Hindlimb muscle (tissue), 1 donor: ENCODE measurements around the gene CLMN. TPM values are rescaled to one million over a fixed set of nuclear protein-coding genes. Genes with fewer than 3 reads are reported as not detected.
"Not testable (repeated sequence)": the region's sequence is repeated elsewhere in the genome, so short reads cannot be mapped to it uniquely, and the experiment has no call there.

Experiments
- DNase-seq: peaks from one replicate; pipeline ENCODE4 v3.0.0-alpha.2; 2013
- polyA plus RNA-seq: library from polyadenylated mRNA; unstranded; fragments of 120-200 nt; gene quantifications from one replicate; pipeline ENCODE4 v1.2.1, GENCODE V29; 2013; ENCODE audit not compliant: insufficient read length

Gene CLMN
- polyA plus RNA-seq, 1 donor = 3.1 TPM

DNA sequence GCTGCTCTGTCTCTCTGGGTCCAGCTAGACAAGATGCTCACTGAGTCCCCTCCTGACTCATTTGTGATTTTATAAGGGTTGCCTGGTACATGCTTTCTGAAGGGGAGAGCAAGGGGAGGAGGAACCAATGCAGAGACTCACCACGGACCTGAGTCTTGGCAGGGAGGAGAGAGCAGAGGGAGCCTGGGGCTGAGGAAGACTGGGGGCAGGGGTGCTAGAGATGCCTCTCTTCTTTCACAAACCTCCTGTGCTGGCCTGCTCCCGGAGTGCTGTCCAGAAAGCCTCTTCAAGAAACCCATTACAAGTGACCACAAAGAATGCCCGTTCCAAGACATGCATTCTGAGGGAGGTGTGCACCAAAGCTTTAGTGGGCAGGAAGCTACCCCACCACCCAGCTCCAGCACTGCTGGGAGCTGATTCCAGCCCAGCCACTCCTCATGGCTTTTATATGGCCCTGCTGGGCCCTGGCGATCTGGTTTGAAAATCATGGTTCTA, 129.3 kb downstream of the CLMN start:
- no peak for DNase-seq

DNA sequence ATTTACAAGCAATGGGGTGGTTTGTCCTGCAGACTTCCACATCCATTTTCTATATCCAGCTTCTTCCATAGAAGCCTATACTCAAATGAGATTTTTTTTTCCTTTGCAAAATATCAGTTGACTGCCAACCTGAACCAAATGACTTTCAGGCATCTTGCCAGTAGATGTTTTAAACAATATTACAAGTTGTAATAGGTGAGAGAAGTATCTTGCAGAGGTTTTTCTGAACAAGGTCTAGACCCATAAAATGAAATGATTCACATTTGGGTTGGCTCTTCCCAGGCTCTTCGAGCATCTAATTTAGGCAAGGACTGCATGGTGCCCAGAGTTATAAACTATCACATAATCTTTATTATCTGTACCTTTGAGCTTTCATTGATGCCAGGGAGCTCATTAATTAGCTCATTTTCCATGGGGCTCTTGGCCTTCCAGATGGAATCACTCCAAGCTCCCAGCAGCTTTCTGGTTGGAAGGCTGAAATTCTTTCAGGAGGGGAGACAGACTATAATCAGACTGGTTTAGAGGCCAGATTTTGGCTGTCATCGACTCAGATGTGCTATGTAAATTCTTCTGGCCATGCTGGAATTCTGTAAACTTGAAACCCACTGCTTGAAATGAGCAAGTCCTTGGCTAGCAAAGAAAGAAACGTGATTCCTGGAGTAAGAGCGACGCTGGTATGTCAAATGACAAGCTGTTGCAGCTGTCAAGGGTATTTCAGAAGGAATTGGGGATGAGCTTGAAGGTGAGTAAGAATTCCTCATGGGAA, 130.2 kb downstream of the CLMN start:
- no peak for DNase-seq

DNA sequence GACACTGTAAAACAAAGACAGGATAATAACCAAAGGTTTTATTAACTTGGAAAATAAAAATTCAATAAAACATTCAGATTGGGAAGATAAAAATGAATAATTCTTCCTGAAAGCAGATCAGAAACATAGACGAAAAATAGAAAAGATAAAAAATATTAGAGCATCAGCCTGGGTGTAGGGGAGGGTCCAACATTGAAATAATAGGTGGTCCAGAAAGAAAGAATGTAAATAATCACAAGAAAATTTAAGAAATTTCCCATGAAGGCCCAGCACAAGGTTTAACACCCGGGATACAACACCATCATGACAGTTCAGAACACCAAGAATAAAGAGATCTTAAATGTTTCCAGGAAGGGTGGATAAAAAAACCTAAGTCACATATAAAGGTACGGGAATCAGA, 131.3 kb downstream of the CLMN start:
- no peak for DNase-seq

DNA sequence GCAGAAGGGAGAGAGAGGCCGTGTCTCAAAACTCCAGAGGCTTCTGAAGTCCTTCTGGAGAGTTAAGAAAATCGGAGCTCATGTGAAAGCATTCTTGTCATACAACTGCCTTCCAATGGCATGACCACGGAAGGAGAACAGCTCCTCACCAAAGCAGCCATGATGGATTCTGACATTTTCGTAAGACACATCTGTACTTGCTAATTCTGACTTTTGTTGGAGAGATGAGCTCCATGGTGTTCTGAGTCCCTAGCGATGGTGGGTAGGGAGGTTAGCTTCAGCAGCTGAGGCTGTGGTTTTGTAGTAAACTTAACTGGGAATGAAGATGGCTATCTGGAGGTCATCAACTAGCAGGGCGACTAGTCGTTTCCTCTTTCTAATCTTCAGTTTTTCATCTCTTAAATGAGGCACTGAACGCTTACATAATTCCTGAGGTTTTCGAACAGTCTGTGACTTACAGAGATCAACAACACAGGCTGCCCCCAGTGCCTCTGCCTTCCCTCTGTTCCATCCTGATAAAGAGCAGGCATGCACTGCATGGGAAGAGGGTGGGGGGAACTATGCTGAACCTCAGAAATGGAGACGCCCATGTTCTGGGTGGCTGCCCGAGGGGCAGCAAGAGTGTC, 133.8 kb downstream of the CLMN start:
- no peak for DNase-seq

DNA sequence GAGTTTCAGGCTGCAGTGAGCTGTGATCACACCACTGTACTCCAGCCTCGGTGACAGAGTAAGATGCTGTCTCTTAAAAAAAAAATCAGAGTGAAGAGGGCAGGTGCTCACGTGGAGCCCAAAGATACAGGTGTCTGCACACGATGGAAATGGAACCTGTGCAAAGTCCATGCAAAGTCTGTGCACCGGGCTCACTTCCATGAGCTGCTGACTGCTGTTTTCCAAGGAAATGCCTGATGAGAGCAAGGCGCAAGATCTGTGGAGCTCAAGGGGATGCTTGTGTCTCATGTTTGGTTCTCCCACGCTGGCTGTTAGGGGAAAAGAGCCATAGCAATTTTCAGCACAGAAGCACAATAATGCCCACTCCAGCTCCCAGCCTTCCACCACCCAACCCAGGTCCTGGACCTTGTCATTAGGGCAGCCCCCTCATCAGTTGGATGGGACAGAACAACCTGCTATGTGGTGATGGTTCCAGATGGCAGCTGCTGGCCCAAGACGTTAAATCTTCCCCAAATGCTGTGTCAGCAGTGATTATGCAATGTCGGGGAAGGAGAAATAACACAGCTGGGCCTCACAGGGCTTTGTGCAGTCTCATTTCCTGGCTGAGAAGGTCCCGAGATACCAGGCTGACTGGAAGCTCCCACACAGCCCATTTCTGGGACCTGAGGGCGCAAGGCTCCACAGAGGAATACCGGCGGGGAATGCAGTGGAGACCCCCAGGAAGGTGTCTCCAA, 134.5 kb downstream of the CLMN start:
- no peak for DNase-seq

DNA sequence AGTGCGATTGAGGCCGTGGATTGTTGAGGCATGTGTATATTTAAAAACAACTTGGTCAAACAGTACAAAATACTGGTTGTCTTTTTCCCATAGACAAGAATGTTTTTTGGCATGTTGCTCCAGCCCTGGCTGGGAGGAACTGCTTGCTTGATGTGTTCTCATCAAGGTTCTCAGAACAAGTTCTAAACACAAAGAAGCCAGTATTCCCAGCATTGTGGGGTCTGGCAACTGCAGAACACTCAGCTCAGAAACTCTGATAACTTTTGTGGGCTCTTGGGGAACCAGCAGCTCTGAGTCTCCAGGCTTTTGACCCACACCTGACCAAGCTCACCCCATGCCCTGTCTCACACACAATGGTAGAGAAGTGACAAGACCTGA, 135.3 kb downstream of the CLMN start:
- DNase-seq = no peak

DNA sequence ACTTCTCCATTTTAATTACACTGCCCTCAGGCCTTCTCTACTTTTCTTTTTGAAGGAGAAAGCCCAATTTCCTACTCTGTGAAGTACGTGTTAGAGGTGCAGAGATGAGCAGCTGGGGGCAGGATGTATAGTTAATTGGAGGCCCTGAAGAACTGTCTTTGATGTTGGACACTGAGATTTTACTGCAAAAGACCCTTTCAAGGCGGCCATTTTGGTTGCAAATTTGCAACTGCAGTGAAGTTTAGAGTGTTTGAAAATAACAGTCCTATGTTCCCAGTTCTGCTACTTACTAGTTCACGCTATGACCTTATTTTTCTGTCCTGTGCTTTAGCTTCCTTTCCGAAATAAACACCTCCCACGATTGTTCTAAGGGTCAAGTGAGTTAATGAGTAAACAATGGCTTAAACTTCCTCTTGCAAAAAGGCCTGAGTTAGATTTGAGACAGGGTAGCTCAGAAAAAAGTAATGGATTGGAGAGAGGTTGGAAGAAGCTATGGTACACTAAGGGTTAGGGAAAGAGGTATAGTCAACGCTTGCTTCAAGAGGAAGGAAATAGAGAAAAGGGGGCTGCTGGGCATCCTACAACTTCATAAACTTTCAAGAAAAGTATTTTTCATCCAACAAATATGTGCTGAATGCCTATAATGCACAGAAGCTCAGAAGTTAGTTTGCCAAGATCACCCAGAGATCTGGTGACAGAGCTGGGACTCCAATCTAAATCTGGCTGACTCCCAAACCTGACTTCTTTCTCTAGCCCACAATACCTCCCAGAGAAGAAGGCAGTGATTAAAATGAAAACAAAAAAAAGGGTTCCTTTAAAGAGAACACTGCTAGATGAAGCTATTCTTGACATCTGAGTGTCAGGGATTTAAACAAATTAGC, 135.9 kb downstream of the CLMN start:
- DNase-seq = no peak

DNA sequence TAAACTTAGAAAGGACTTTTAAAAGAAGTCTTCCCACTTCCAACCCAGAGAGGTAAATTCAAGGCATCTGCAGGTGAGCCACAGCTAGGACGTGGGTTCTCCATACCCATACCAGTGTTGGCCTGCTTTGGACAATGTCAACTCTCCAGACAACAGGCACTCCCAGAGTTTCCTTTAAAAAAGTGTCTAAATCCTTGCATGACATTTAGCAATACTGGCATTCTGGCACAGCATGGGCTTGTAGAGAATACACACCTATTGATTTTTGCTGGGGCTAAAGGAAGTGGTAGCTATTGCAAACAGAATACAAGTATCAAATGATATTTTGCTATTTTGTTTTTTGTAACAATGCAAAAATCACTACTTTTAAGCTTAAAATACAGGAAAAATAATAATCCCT, 136.6 kb downstream of the CLMN start:
- DNase-seq = no peak

DNA sequence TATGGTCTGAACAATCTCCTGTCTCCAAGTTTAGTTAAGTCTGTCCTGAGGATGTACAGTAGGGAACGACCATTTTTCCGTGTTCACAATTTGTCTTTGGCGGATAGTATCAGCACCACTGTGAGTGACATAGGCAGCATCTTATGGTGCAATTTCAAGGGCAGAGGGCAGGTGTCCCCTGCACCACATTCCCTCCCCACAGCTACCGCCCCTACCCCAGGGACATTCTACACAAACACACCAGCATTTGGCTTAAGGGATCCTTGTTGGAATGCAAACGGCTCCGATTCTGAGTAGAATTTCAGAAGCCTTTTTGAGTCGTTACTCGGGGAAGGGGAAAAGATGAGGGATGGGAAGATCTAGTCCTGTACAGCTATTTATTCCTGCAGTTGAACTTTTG, 137.3 kb downstream of the CLMN start:
- no peak for DNase-seq

DNA sequence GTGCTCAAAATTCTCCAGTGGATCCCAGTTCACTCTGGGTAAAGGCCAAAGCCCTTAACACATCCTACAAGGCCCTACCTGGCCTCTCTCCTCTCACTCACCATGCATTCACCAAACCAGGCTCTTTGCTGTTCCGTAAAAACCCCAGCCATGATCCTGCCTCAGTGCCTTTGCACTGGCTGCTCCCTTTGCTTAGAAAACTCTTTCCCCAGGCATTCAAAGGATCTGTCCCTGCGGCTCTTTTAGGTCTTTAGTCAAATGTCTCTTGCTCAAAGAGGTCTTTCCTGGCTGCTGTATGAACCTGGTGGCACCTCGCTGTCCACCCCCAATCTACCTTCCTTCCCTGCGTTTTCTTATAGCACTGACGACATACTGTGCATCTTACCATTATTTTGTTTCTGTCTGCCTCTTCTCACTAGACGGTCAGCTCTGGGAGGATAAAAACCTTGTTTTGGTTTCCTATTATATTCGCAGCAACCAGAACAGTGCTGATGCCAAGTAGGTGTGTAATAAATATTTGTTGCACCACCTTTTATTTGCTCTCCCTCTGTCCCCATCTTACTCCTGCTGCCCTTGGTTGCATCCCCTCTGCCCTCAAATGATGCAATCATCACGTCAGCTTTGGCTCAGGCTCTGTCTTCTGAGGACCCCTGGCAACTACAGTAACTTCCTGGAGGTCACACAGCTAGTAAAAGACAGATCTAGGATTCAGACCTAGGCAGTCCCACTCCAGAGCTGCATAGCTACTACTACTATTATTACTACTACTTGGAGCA, 138.6 kb downstream of the CLMN start:
- no peak for DNase-seq

DNA sequence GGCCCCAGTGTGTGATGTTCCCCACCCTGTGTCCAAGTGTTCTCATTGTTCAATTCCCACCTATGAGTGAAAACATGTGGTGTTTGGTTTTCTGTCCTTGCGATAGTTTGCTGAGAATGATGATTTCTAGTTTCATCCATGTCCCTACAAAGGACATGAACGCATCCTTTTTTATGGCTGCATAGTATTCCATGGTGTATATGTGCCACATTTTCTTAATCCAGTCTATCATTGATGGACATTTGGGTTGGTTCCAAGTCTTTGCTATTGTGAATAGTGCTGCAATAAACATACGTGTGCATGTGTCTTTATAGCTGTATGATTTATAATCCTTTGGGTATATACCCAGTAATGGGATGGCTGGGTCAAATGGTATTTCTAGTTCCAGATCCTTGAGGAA, 144.0 kb downstream of the CLMN start:
- DNase-seq = not testable (repeated sequence)

DNA sequence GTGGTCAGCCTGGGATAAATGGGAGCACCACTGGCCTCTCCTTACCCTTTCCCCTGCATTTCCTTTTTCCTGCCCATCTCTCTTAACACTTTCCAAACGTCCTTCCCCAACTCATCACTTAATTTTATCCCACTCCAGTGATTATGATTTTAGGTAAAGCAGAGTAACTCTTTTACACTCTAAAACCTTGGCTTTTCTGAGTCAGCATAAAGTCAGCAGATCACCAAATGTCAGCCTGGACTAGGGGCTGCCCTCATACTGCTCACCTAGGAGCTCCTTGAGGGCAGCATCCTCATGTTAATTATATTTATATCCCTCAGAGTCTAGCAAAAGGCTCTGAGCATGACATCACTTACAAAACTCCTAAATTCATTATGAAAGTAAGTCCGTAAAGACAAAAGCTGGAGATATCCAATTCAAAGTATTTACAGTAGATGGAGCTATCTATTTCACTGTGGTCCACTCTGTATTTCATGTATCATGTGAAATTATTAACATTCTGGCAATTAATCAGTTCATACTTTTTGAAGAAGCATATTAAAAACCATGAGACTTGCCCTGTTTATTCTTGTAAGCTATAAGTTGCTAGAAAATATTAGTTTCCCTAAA, 145.4 kb downstream of the CLMN start:
- no peak for DNase-seq

DNA sequence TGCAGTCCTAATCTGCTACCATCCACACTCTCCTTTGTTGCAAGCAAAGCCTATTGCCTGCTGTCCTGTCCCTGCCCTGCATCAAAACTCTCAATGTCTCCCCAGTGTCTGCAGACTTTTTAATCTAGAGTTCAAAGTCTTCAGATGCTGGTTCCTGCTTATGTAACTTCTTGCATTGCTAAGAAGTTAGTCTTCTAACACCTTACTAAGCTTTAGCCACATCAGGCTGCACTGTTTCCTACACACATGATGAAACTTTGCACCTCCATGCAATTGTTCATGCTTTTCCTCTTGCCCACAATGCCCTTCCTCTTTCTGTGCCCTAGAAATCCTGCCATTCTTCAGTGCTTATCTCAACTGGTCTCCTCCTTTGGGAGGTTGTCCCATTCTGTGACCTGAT, 146.2 kb downstream of the CLMN start:
- DNase-seq = no peak

DNA sequence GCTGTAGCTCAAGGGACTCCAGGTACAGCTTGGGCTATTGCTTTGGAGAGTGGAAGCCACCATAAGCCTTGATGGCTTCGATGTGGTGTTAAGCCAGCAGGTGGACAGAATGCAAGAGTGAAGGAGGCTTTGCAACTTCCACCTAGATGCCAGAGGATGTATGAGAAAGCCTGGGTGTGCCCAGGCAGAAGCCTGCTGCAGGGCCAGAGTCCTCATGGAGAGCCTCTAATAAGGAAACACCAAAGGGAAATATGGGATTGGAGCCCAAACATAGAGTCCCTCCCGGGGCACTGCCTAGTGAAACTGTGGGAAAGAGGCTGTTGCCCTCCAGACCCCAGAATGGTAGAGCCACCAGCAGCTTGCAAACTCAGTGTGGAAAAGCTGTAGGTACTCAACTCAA, 152.5 kb downstream of the CLMN start:
- no peak for DNase-seq

DNA sequence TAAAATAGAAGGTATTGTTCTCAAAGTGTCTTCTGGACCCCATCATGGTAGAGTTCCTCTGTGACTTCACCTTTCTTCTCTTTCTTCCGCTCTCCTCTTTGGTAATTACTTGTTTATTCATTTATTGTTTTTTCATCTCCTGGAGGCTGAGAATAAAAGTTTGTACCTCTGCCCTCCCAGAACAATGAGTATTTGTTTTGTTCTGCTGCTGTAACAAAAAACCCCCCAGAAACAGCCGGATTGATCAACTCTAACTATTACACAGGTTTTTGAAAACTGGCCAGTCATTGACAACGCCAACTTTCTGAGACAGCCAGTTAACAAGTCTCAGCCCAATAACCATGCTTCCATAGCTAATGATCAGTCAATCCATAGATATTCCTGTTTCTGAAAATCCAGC, 154.2 kb downstream of the CLMN start:
- DNase-seq = no peak

DNA sequence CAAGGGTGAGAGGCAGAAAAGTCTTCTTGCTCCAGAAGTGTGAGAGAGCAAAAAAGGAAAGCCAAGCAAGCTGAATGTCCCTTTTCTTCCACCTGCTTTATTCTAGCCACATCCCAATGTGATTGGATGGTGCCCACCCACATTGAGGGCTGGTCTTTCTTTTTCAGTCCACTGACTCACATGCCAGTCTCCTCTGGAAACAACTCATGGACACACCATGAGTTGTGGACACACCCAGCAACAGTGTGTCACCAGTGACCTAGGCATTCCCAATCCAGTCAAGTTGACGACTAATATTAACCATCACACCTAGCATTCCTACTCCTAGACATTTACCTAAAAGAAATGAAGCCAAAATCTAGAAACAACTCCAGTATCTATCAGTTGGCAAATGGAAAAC, 155.2 kb downstream of the CLMN start:
- DNase-seq = no peak

DNA sequence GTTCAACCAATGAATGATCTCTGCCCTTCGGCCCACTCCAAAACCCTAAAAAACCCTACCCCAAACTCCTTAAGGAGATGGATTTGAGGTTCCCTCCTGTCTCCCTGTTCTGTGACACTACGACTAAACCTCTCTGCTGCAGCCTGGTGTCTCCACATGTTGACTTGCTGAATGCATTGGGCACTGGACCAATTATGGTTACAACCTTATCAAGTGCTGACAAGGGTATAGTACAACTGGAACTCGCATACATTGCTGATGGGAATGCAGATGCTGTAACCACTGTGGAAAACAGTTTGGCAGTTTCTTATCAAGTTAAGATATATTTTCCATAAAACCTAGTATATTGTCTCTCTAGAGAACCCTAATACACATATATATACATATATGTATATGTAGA, 156.0 kb downstream of the CLMN start:
- DNase-seq = no peak

DNA sequence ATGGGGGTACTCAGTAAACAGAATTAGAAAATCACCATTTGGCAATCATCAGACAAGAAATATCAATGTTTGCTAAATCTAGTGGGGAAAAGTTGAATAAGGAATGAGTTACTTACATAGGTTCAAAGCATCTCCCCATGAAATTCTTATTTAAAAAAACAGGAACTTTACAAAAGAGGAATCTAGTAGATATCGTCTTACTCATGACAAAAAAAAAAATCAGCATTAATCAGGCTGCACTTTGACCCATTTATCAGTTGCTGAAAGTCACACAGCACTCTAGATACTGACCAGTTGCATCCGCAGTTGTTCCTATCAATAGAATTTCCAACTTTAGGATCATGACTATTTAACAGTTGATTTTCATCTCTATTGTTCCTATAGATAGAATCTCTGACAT, 156.6 kb downstream of the CLMN start:
- DNase-seq = no peak

DNA sequence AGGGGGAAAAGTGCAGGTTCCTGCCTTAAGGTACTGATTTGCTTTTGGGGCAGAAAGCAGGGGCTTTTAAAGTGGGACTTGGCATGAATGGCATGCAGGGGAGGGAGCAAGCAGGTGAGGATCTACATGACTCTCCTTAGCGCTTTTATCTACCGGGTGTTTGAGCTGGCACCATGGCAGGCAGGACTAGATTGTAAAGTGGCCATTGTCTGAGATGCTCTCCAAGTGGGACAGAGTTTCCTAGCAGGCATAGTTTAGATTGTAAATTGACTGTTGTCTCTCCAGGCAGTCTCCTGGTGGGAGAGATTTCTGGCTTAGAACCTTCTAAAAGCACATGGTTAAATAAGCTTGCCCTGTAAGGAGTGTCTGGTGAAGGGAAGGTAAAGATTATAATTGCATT, 157.1 kb downstream of the CLMN start:
- DNase-seq = no peak

DNA sequence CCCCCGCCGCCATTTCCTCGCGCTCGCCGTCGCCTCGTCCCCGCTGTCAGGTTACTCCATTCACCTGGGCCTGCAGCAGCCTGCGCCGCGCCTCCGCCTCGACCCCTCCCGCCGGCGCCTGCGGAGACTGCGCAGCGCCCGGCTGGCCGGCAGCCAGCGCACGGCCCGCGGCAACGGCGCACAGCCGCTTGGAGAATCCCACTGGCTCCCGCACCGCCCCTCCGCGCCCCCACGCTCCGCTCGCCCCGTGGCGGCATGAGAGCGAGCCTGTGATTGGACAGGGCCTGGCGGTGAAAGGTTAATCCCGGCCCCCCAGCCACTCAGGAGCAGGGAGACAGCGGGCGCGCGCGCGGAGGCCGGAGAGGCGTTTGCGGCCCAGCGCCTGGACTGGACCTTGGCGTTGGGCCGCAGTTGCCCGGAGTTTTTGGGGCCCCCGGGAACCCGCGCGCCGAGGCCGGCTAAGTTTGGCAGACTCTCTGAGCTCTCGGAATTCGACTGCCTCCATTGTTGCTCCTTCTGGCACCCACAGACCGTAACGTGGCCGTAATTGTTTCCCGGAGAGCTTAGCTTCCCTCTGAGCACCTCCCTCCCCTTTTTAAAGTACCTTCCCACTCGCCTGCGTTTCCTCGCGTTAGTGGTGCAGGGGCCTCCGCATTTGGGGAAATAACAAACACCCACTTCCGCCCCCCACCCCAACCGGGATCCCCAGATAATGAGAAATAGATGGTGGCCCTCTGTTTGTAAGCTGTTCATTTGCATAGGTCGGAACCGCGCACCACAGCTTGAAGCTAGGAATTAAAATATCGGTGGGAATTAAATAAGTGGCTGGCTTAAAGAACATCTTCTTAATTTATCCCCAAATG, 162.2 kb downstream of the CLMN start, which contains the start of gene DICER1:
DICER1 (minus strand) TSS at position 203 of the 863 bp plus-strand sequence. CDS start 24,071 bp downstream, outside the sequence.
- peak; percentile 95 for DNase-seq

DNA sequence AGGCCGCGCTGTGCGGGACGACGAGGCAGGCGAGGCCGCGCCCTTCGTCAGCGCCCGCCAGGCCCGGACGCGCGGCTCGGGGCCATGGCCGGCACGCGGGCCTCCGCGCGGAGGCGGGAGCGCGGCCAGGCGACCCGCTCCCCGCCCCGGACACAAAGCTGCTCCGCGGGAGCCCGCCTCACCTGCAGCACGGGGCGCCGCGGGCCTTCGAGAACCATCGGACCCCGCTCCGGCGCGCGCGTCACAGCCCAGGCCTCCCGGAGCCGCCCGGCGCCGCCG, 162.7 kb downstream of the CLMN start:
- DNase-seq = no peak
